HG02642 (cell line): ENCODE data around the gene TMEM225B.
"Not testable (repeated sequence)": the region's sequence is repeated elsewhere in the genome, so short reads cannot be mapped to it uniquely, and the experiment has no call there.

Experiments used
- ATAC-seq: cut with Tn5 transposase; IDR thresholded peaks from one replicate; pipeline ENCODE4 v1.9.1; 2021; ENCODE audit warnings: mild to moderate bottlenecking; ENCODE audit not compliant: unreplicated experiment, poor library complexity

TMEM225B gene

GRCh38 chr7:99651290-99651689 lies 53.2 kb downstream of the TMEM225B start:
- no peak for ATAC-seq

DNA sequence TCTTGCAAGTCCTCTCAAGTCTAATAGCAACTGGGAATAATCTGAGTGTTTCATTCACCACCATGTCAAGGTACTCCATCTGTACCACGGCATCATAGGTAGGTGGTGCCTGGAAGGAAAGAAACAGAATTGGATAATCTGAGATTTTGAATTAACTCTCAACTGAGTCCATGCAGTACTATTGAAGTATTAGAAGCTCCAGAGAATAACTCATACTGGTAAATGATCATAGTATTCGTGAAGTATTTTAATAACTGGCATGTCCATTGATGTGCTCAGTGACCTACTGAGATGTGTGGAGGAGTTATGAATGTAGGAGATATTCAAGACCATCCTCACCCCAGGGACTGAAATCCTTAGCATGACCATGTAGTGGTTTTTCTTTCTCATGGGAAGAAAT lies 54.6 kb downstream of the TMEM225B start:
- ATAC-seq: no peak

DNA sequence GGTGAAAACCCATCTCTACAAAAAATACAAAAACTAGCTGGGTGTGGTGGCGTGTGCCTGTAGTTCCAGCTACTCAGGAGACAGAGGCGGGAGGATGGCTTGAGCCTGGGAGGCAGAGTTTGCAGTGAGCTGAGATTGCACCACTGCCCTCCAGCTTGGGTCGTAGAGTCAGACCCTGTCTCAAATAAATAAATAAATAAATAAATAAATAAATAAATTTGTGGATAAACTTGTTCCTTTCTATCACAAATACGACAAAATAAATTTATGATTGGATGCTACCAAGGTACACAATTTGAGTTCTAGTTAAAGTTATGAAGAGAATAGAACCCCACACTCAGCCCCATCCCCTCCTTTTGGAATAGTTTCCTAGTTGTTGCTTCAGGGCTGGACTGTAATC lies 55.2 kb downstream of the TMEM225B start:
- ATAC-seq: not testable (repeated sequence)

GRCh38 chr7:99653754-99654153 lies 55.7 kb downstream of the TMEM225B start:
- ATAC-seq: no peak

GRCh38 chr7:99654626-99655025 lies 56.6 kb downstream of the TMEM225B start:
- ATAC-seq: not testable (repeated sequence)

- not testable (repeated sequence) for ATAC-seq
Observed at GRCh38 chr7:99657879-99658278, 59.8 kb downstream of the TMEM225B start.
